WTC11 (cell line): ENCODE data around the gene C2orf80.

Experiments
- CBFB ChIP-seq: sonication (generic); formaldehyde crosslinking; IDR thresholded peaks from 2 replicates; pipeline ENCODE4 v1.8.1; 2022; ENCODE audit warnings: mild to moderate bottlenecking, low read depth, missing genetic modification reagents
- JUN ChIP-seq: sonication (generic); formaldehyde crosslinking; IDR thresholded peaks from 2 replicates; pipeline ENCODE4 v1.8.0; 2023; ENCODE audit warnings: mild to moderate bottlenecking, missing genetic modification reagents
- MXD4 ChIP-seq: fragments of 250-450 bp; sonication (Bioruptor Pico); IDR thresholded peaks from 2 replicates; pipeline ENCODE4 v1.8.0; 2021; ENCODE audit warnings: mild to moderate bottlenecking, moderate library complexity, borderline replicate concordance
- NFE2L1 ChIP-seq: sonication (generic); formaldehyde crosslinking; IDR thresholded peaks from 2 replicates; pipeline ENCODE4 v1.8.1; 2023; ENCODE audit warnings: missing genetic modification reagents
- NFYB ChIP-seq: sonication (generic); formaldehyde crosslinking; conservative IDR thresholded peaks from 2 replicates; pipeline ENCODE4 v1.8.0; 2022; ENCODE audit warnings: low read depth, missing genetic modification reagents
- SMAD3 ChIP-seq: sonication (generic); formaldehyde crosslinking; IDR thresholded peaks from 2 replicates; pipeline ENCODE4 v1.8.0; 2022; ENCODE audit warnings: missing genetic modification reagents, mild to moderate bottlenecking, borderline replicate concordance
- ZNF138 ChIP-seq: sonication (generic); formaldehyde crosslinking; conservative IDR thresholded peaks from 2 replicates; pipeline ENCODE4 v1.8.1; 2022; ENCODE audit warnings: mild to moderate bottlenecking, moderate library complexity, missing genetic modification reagents
- TF ChIP-seq, protein P1 (sequence below): fragments of 200-600 bp; IDR thresholded peaks from 2 replicates; pipeline ENCODE4 v1.8.0; 2022; ENCODE audit warnings: antibody characterized with exemption
- TF ChIP-seq, protein P2 (sequence below): sonication (generic); formaldehyde crosslinking; IDR thresholded peaks from 2 replicates; pipeline ENCODE4 v1.8.0; 2022; ENCODE audit warnings: mild to moderate bottlenecking, missing genetic modification reagents
- TF ChIP-seq, protein P3 (sequence below): sonication (generic); formaldehyde crosslinking; IDR thresholded peaks from 2 replicates; pipeline ENCODE4 v1.8.1; 2023; ENCODE audit warnings: mild to moderate bottlenecking, missing genetic modification reagents, moderate library complexity
- TF ChIP-seq, protein P4 (sequence below): sonication (generic); formaldehyde crosslinking; IDR thresholded peaks from 2 replicates; pipeline ENCODE4 v1.8.1; 2023; ENCODE audit warnings: mild to moderate bottlenecking, missing genetic modification reagents, borderline replicate concordance

- TF ChIP-seq ZNF138 (CRISPR knock-in tag) (no peak), NFYB (CRISPR knock-in tag) (no peak), MXD4 (CRISPR knock-in tag) (no peak), SMAD3 (no peak), JUN (no peak), CBFB (CRISPR knock-in tag) (no peak), NFE2L1 (CRISPR knock-in tag) (no peak)
- TF ChIP-seq, protein P1, sequence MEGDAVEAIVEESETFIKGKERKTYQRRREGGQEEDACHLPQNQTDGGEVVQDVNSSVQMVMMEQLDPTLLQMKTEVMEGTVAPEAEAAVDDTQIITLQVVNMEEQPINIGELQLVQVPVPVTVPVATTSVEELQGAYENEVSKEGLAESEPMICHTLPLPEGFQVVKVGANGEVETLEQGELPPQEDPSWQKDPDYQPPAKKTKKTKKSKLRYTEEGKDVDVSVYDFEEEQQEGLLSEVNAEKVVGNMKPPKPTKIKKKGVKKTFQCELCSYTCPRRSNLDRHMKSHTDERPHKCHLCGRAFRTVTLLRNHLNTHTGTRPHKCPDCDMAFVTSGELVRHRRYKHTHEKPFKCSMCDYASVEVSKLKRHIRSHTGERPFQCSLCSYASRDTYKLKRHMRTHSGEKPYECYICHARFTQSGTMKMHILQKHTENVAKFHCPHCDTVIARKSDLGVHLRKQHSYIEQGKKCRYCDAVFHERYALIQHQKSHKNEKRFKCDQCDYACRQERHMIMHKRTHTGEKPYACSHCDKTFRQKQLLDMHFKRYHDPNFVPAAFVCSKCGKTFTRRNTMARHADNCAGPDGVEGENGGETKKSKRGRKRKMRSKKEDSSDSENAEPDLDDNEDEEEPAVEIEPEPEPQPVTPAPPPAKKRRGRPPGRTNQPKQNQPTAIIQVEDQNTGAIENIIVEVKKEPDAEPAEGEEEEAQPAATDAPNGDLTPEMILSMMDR: no peak
- TF ChIP-seq, protein P2, sequence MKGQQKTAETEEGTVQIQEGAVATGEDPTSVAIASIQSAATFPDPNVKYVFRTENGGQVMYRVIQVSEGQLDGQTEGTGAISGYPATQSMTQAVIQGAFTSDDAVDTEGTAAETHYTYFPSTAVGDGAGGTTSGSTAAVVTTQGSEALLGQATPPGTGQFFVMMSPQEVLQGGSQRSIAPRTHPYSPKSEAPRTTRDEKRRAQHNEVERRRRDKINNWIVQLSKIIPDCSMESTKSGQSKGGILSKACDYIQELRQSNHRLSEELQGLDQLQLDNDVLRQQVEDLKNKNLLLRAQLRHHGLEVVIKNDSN (CRISPR knock-in tag): no peak
- TF ChIP-seq, protein P3, sequence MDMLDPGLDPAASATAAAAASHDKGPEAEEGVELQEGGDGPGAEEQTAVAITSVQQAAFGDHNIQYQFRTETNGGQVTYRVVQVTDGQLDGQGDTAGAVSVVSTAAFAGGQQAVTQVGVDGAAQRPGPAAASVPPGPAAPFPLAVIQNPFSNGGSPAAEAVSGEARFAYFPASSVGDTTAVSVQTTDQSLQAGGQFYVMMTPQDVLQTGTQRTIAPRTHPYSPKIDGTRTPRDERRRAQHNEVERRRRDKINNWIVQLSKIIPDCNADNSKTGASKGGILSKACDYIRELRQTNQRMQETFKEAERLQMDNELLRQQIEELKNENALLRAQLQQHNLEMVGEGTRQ (CRISPR knock-in tag): no peak
- TF ChIP-seq, protein P4, sequence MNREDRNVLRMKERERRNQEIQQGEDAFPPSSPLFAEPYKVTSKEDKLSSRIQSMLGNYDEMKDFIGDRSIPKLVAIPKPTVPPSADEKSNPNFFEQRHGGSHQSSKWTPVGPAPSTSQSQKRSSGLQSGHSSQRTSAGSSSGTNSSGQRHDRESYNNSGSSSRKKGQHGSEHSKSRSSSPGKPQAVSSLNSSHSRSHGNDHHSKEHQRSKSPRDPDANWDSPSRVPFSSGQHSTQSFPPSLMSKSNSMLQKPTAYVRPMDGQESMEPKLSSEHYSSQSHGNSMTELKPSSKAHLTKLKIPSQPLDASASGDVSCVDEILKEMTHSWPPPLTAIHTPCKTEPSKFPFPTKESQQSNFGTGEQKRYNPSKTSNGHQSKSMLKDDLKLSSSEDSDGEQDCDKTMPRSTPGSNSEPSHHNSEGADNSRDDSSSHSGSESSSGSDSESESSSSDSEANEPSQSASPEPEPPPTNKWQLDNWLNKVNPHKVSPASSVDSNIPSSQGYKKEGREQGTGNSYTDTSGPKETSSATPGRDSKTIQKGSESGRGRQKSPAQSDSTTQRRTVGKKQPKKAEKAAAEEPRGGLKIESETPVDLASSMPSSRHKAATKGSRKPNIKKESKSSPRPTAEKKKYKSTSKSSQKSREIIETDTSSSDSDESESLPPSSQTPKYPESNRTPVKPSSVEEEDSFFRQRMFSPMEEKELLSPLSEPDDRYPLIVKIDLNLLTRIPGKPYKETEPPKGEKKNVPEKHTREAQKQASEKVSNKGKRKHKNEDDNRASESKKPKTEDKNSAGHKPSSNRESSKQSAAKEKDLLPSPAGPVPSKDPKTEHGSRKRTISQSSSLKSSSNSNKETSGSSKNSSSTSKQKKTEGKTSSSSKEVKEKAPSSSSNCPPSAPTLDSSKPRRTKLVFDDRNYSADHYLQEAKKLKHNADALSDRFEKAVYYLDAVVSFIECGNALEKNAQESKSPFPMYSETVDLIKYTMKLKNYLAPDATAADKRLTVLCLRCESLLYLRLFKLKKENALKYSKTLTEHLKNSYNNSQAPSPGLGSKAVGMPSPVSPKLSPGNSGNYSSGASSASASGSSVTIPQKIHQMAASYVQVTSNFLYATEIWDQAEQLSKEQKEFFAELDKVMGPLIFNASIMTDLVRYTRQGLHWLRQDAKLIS (CRISPR knock-in tag): no peak
Observed at GRCh38 chr2:208174144-208174543, 15.7 kb downstream of the C2orf80 start.
